ENCODE data around the gene WDR73.

DNA sequence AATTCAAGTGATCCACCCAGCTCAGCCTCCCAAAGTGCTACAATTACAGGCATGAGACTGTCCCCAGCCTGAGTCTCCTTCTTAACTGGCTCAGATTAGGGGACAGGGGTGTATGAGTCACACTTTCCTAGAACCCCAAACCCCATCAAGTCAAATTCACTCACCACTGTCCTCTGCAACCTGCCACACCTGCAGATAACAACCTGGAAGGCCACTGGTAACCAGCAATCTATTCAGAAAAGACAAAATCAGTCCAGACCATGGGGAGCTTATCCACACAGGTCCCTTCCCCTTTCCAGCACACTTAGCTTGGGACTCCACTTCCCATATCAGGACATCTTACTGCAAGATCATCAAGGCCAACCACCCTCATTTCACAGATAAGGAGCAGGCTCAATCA, 6.4 kb downstream of the WDR73 start:
- TF ChIP-seq CTCF (conservative IDR thresholded peaks at IDR 0.05 in 1 of 2, IDR thresholded peaks at IDR 0.05 in 1 of 2; ENCODE audit: extremely low read depth in 1 of 2, insufficient read depth in 1 of 2, low read depth in 1 of 2, low read length in 2 of 2) (no peak), EZH2 (IDR thresholded peaks at IDR 0.05; ENCODE audit: borderline replicate concordance, low read length) (no peak)
